Glutamatergic neuron (in vitro differentiated cells): Measurements from ENCODE around the gene LHCGR. TPM values are rescaled to one million over a fixed set of nuclear protein-coding genes. Genes with fewer than 3 reads are reported as not detected.

ENCODE experiments used
- DNase-seq: peaks from one replicate; pipeline ENCODE4 v3.0.0; 2022
- H3K27ac Mint-ChIP-seq: one replicate; pipeline ENCODE4 v1.8.0; 2020; ENCODE audit warnings: mild to moderate bottlenecking, mixed read lengths, inconsistent platforms; ENCODE audit not compliant: unreplicated experiment
- H3K27me3 Mint-ChIP-seq: one replicate; pipeline ENCODE4 v1.8.0; 2020; ENCODE audit warnings: mild to moderate bottlenecking, moderate library complexity, mixed read lengths, inconsistent platforms; ENCODE audit not compliant: unreplicated experiment
- H3K36me3 Mint-ChIP-seq: one replicate; pipeline ENCODE4 v1.8.0; 2020; ENCODE audit warnings: mild to moderate bottlenecking, mixed read lengths, inconsistent platforms; ENCODE audit not compliant: unreplicated experiment
- H3K4me1 Mint-ChIP-seq: one replicate; pipeline ENCODE4 v1.8.0; 2020; ENCODE audit warnings: mild to moderate bottlenecking, low read depth, mixed read lengths, inconsistent platforms; ENCODE audit not compliant: unreplicated experiment
- H3K4me3 Mint-ChIP-seq: one replicate; pipeline ENCODE4 v1.8.0; 2020; ENCODE audit warnings: mild to moderate bottlenecking, mixed read lengths, inconsistent platforms; ENCODE audit not compliant: unreplicated experiment
- H3K9me3 Mint-ChIP-seq: one replicate; pipeline ENCODE4 v1.8.0; 2020; ENCODE audit warnings: mild to moderate bottlenecking, moderate library complexity, mixed read lengths, inconsistent platforms; ENCODE audit not compliant: unreplicated experiment
- CTCF ChIP-seq: fragments of 200-600 bp; sonication (generic); IDR thresholded peaks from one replicate; pipeline ENCODE4 v1.5.0; 2021; ENCODE audit not compliant: partially characterized antibody, unreplicated experiment
- total RNA-seq: library from RNA; stranded (reverse); fragmentation: NEBNext Ultra II Directional; extraction: Animal tissue kit (Norgen Biotek cat#: 25700); gene quantifications from one replicate; pipeline ENCODE4 v1.2.1, GENCODE V29; 2021; ENCODE audit not compliant: unreplicated experiment

The LHCGR gene
- total RNA-seq, 1 donor from 2014 or later = not detected

- no peak for DNase-seq
- Mint-ChIP-seq H3K4me1 (no peaks in the 10 kb centered on the region), H3K27ac (no peak overlapping the region), H3K9me3 (no peaks in the 10 kb centered on the region), H3K36me3 (no peaks in the 10 kb centered on the region), H3K4me3 (no peak overlapping the region), H3K27me3 (no peaks in the 10 kb centered on the region)
- no peak for TF ChIP-seq CTCF
Observed at GRCh38 chr2:48725696-48726494, 29.6 kb downstream of the LHCGR start.

- Mint-ChIP-seq H3K4me1 (no peaks in the 10 kb centered on the region), H3K27ac (no peak overlapping the region), H3K9me3 (no peaks in the 10 kb centered on the region), H3K27me3 (no peaks in the 10 kb centered on the region), H3K36me3 (no peaks in the 10 kb centered on the region), H3K4me3 (no peak overlapping the region)
- no peak for DNase-seq
- no peak for TF ChIP-seq CTCF
Observed at GRCh38 chr2:48724278-48724677, 31.2 kb downstream of the LHCGR start.

DNA sequence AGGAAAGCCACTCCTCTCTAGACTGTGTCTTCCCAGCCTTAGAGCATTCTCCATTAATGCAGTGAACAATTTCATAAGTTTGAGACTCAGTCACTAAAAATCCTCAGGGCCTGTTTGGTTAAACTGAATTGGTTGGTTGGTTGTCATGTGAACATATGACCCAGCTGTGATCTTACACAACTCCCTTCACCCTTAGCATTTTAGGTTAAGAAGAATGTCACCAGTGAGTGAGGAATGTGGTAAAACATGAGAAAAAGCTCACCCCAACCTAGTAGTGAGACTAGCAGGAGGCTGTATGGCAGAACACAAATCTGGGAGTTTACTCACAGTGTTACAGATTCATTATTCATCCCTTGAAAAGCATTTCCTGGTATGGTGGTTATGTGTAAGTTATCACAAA, 32.4 kb downstream of the LHCGR start:
- no peaks in the 10 kb centered on the region for H3K4me1 Mint-ChIP-seq
- H3K9me3 Mint-ChIP-seq = no peaks in the 10 kb centered on the region
- H3K36me3 Mint-ChIP-seq = no peaks in the 10 kb centered on the region
- no peak overlapping the region for H3K27ac Mint-ChIP-seq
- no peak for TF ChIP-seq CTCF
- DNase-seq = no peak
- H3K4me3 Mint-ChIP-seq = no peak overlapping the region
- H3K27me3 Mint-ChIP-seq = no peaks in the 10 kb centered on the region

- no peaks in the 10 kb centered on the region for H3K27me3 Mint-ChIP-seq
- no peaks in the 10 kb centered on the region for H3K4me1 Mint-ChIP-seq
- no peak overlapping the region for H3K27ac Mint-ChIP-seq
- TF ChIP-seq CTCF = no peak
- no peak for DNase-seq
- H3K4me3 Mint-ChIP-seq = no peak overlapping the region
- H3K36me3 Mint-ChIP-seq = no peaks in the 10 kb centered on the region
- H3K9me3 Mint-ChIP-seq = no peaks in the 10 kb centered on the region
Observed at GRCh38 chr2:48722391-48722790, 33.1 kb downstream of the LHCGR start.

- no peaks in the 10 kb centered on the region for H3K9me3 Mint-ChIP-seq
- no peaks in the 10 kb centered on the region for H3K4me1 Mint-ChIP-seq
- no peaks in the 10 kb centered on the region for H3K27me3 Mint-ChIP-seq
- no peaks in the 10 kb centered on the region for H3K36me3 Mint-ChIP-seq
- H3K4me3 Mint-ChIP-seq = no peak overlapping the region
- no peak for TF ChIP-seq CTCF
- no peak overlapping the region for H3K27ac Mint-ChIP-seq
- no peak for DNase-seq
Observed at GRCh38 chr2:48721158-48721557, 34.4 kb downstream of the LHCGR start.
